Umbilical cord (tissue), 2 donors: Measurements from ENCODE around the gene ZGPAT. TPM values are rescaled to one million over a fixed set of nuclear protein-coding genes. Genes with fewer than 3 reads are reported as not detected.
A peak's percentile ranks its signal among the peaks of the same experiment; 100 is the strongest.

ENCODE experiments used
- DNase-seq: peaks from one replicate; pipeline ENCODE4 v3.0.0-alpha.2; 2015; ENCODE audit warnings: low spot score
- total RNA-seq: library from RNA; depleted of rRNA; stranded (reverse); fragments of >200 nt; gene quantifications from one replicate; pipeline ENCODE4 v1.2.3, GENCODE V29; 2014; ENCODE audit warnings: low replicate concordance; ENCODE audit not compliant: insufficient read depth

The ZGPAT gene
- total RNA-seq, 1 donor from 2014 or later, result 15.6 TPM

- DNase-seq, result no peak
Observed at GRCh38 chr20:63678667-63679465, 29.0 kb upstream of the ZGPAT start.

- no peak for DNase-seq
Observed at GRCh38 chr20:63679799-63680305, 28.0 kb upstream of the ZGPAT start.

- no peak for DNase-seq
Observed at GRCh38 chr20:63680427-63680826, 27.4 kb upstream of the ZGPAT start.

- no peak for DNase-seq
Observed at GRCh38 chr20:63680857-63681608, 26.8 kb upstream of the ZGPAT start.

GRCh38 chr20:63681609-63682142, 26.2 kb upstream of the ZGPAT start:
- DNase-seq, result no peak

GRCh38 chr20:63682384-63683139, 25.3 kb upstream of the ZGPAT start:
- peak; percentile 50 for DNase-seq

GRCh38 chr20:63685269-63686026, 22.4 kb upstream of the ZGPAT start:
- DNase-seq, result no peak

GRCh38 chr20:63686094-63686491, 21.7 kb upstream of the ZGPAT start:
- no peak for DNase-seq

- DNase-seq, result peak; percentile 72
Observed at GRCh38 chr20:63686492-63687321, 21.1 kb upstream of the ZGPAT start.

- DNase-seq, result no peak
Observed at GRCh38 chr20:63687419-63688178, 20.2 kb upstream of the ZGPAT start.

- no peak for DNase-seq
Observed at GRCh38 chr20:63688228-63689045, 19.4 kb upstream of the ZGPAT start.

- DNase-seq, result no peak
Observed at GRCh38 chr20:63689046-63690002, 18.5 kb upstream of the ZGPAT start.

GRCh38 chr20:63690003-63690897, 17.6 kb upstream of the ZGPAT start:
- no peak for DNase-seq

- no peak for DNase-seq
Observed at GRCh38 chr20:63690898-63691710, 16.7 kb upstream of the ZGPAT start.

- no peak for DNase-seq
Observed at GRCh38 chr20:63691711-63692435, 16.0 kb upstream of the ZGPAT start.
